Astrocyte (in vitro differentiated cells and primary cell): ENCODE data around the gene CTSK. TPM values are rescaled to one million over a fixed set of nuclear protein-coding genes. Genes with fewer than 3 reads are reported as not detected.

Experiments used
- DNase-seq: peaks from one replicate; pipeline ENCODE4 v3.0.0-alpha.2; 2010; ENCODE audit warnings: low read depth
- FAIRE-seq: peaks from 2 replicates; lab custom pipeline; 2011; peaks lifted over from hg19 to GRCh38; lab: Jason Lieb, UNC
- H2AFZ ChIP-seq: 2 replicates; pipeline ENCODE4 v1.6.0; 2012; ENCODE audit warnings: low read depth, low read length, inconsistent platforms
- H3K27ac ChIP-seq: 2 replicates; pipeline ENCODE4 v1.5.1; 2011; ENCODE audit warnings: low read depth, low read length, inconsistent platforms
- H3K27me3 ChIP-seq: 2 replicates; pipeline ENCODE4 v1.6.0; 2011; ENCODE audit warnings: low read length, inconsistent platforms; ENCODE audit not compliant: insufficient read depth
- H3K36me3 ChIP-seq: 2 replicates; pipeline ENCODE4 v1.5.1; 2011; ENCODE audit warnings: low read length, inconsistent platforms; ENCODE audit not compliant: insufficient read depth
- H3K4me1 ChIP-seq: 2 replicates; pipeline ENCODE4 v1.5.1; 2011; ENCODE audit warnings: low read length, inconsistent platforms; ENCODE audit not compliant: insufficient read depth
- H3K4me2 ChIP-seq: 2 replicates; pipeline ENCODE4 v1.6.0; 2012; ENCODE audit warnings: low read length, inconsistent platforms
- H3K4me3 ChIP-seq: 2 replicates; pipeline ENCODE4 v1.5.1; 2011; ENCODE audit warnings: low read depth, mild to moderate bottlenecking, low read length, inconsistent platforms; ENCODE audit not compliant: insufficient read depth
- H3K79me2 ChIP-seq: 2 replicates; pipeline ENCODE4 v1.6.0; 2012; ENCODE audit warnings: mild to moderate bottlenecking, low read length, inconsistent platforms; ENCODE audit not compliant: insufficient read depth
- H3K9ac ChIP-seq: 2 replicates; pipeline ENCODE4 v1.6.0; 2012; ENCODE audit warnings: mild to moderate bottlenecking, low read length, inconsistent platforms
- H3K9me3 ChIP-seq: 2 replicates; pipeline ENCODE4 v1.5.1; 2012; ENCODE audit warnings: low read depth, mild to moderate bottlenecking, low read length, inconsistent platforms; ENCODE audit not compliant: insufficient read depth
- H4K20me1 ChIP-seq: 2 replicates; pipeline ENCODE4 v1.6.0; 2012; ENCODE audit warnings: low read length, inconsistent platforms; ENCODE audit not compliant: insufficient read depth
- H3K27ac Mint-ChIP-seq: one replicate; pipeline ENCODE4 v1.8.0; 2021; ENCODE audit warnings: mild to moderate bottlenecking, mixed read lengths; ENCODE audit not compliant: unreplicated experiment
- H3K27me3 Mint-ChIP-seq: one replicate; pipeline ENCODE4 v1.8.0; 2021; ENCODE audit warnings: low read depth, mixed read lengths; ENCODE audit not compliant: unreplicated experiment
- H3K36me3 Mint-ChIP-seq: one replicate; pipeline ENCODE4 v1.8.0; 2021; ENCODE audit warnings: low read depth, mixed read lengths; ENCODE audit not compliant: unreplicated experiment
- H3K4me1 Mint-ChIP-seq: one replicate; pipeline ENCODE4 v1.8.0; 2021; ENCODE audit warnings: low read depth, mixed read lengths; ENCODE audit not compliant: unreplicated experiment
- H3K4me3 Mint-ChIP-seq: one replicate; pipeline ENCODE4 v1.8.0; 2021; ENCODE audit warnings: mild to moderate bottlenecking, moderate library complexity, mixed read lengths; ENCODE audit not compliant: unreplicated experiment
- H3K9me3 Mint-ChIP-seq: one replicate; pipeline ENCODE4 v1.8.0; 2021; ENCODE audit warnings: mild to moderate bottlenecking, mixed read lengths; ENCODE audit not compliant: unreplicated experiment
- EZH2 ChIP-seq: IDR thresholded peaks from 2 replicates; pipeline ENCODE4 v1.6.1; 2012; ENCODE audit warnings: mild to moderate bottlenecking, low read length, inconsistent platforms; ENCODE audit not compliant: insufficient read depth
- total RNA-seq: library from RNA; stranded (reverse); gene quantifications from 2 replicates; pipeline ENCODE4 v1.2.1, GENCODE V29; 2021
- TF ChIP-seq, protein P1 (sequence below): IDR thresholded peaks from 2 replicates; pipeline ENCODE4 v1.5.1; 2011; ENCODE audit warnings: low read depth, mild to moderate bottlenecking, inconsistent platforms, low read length, moderate library complexity; ENCODE audit not compliant: insufficient read depth

Gene CTSK
- total RNA-seq, 1 donor from 2014 or later: 3.9 TPM

DNA sequence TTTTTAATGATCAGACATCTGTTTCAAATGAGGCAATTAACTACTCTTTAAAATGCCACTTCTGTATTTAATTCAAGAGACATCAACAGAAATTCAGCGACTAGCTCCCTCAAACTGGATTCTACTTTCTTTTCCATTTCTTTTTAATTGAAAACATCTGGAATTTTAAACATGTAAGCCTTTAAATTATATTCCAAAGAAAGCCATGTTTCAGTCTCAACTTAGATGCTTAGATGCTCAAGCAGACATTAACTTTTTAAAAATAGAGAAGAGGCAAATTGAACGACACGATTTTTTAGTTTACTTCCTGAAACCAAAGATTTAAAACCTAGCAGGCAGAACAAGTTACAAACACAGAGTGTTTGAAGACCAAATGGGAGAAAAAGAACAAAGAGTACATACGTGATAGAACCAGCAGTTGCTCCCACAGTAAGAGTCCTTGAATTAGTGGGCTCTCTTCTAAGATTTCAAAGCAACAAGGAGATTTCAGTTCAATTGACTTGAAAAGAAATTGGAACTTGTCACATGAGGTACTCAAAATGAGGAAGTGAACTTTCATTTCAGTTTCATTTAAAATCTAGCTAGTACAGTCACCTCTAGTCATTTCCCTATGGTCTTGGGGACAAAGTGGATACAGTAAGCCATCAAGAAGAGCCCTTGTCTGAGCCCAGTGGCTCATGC is 42.6 kb downstream of the CTSK start, which contains the start of gene CTSS:
Gene CTSS (minus strand): TSS at position 483 of the 681 bp plus-strand sequence. CDS start 1,015 bp downstream, outside the sequence.
- DNase-seq: no peak
- no peak for FAIRE-seq
- Histone ChIP-seq H3K27ac (peak within 1 kb of the TSS; percentile 49), H3K4me2 (peak within 1 kb of the TSS; percentile 67), H3K4me1 (peaks cover 4% of the 10 kb centered on the region), H3K36me3 (no peaks in the 10 kb centered on the region), H2AFZ (peak within 1 kb of the TSS; percentile 7), H3K9me3 (no peaks in the 10 kb centered on the region), H4K20me1 (no peaks in the 10 kb centered on the region), H3K27me3 (no peaks in the 10 kb centered on the region), H3K79me2 (no peaks in the 10 kb centered on the region), H3K9ac (peak within 1 kb of the TSS; percentile 37), H3K4me3 (no peak within 1 kb of the TSS)
- no peak for TF ChIP-seq EZH2
- no peaks in the 10 kb centered on the region for H3K36me3 Mint-ChIP-seq
- no peak within 1 kb of the TSS for H3K27ac Mint-ChIP-seq
- H3K9me3 Mint-ChIP-seq: peaks cover under 1% of the 10 kb centered on the region
- H3K27me3 Mint-ChIP-seq: no peaks in the 10 kb centered on the region
- no peak within 1 kb of the TSS for H3K4me3 Mint-ChIP-seq
- H3K4me1 Mint-ChIP-seq: peaks cover 3% of the 10 kb centered on the region

GRCh38 chr1:150764617-150765101 is 43.4 kb downstream of the CTSK start:
- Histone ChIP-seq H3K27me3 (no peaks in the 10 kb centered on the region), H3K9me3 (no peaks in the 10 kb centered on the region), H3K4me3 (no peak overlapping the region), H3K4me2 (peak overlapping the region; percentile 67), H3K79me2 (no peaks in the 10 kb centered on the region), H2AFZ (no peak overlapping the region), H4K20me1 (no peaks in the 10 kb centered on the region), H3K27ac (peak overlapping the region; percentile 49), H3K4me1 (peaks cover 4% of the 10 kb centered on the region), H3K36me3 (no peaks in the 10 kb centered on the region), H3K9ac (peak overlapping the region; percentile 37)
- H3K4me3 Mint-ChIP-seq: no peak overlapping the region
- peaks cover under 1% of the 10 kb centered on the region for H3K36me3 Mint-ChIP-seq
- no peak overlapping the region for H3K27ac Mint-ChIP-seq
- FAIRE-seq (no peak), DNase-seq (peak; percentile 84)
- no peaks in the 10 kb centered on the region for H3K27me3 Mint-ChIP-seq
- peaks cover 3% of the 10 kb centered on the region for H3K4me1 Mint-ChIP-seq
- no peak for TF ChIP-seq EZH2
- TF ChIP-seq, protein P1, sequence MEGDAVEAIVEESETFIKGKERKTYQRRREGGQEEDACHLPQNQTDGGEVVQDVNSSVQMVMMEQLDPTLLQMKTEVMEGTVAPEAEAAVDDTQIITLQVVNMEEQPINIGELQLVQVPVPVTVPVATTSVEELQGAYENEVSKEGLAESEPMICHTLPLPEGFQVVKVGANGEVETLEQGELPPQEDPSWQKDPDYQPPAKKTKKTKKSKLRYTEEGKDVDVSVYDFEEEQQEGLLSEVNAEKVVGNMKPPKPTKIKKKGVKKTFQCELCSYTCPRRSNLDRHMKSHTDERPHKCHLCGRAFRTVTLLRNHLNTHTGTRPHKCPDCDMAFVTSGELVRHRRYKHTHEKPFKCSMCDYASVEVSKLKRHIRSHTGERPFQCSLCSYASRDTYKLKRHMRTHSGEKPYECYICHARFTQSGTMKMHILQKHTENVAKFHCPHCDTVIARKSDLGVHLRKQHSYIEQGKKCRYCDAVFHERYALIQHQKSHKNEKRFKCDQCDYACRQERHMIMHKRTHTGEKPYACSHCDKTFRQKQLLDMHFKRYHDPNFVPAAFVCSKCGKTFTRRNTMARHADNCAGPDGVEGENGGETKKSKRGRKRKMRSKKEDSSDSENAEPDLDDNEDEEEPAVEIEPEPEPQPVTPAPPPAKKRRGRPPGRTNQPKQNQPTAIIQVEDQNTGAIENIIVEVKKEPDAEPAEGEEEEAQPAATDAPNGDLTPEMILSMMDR: no peak
- H3K9me3 Mint-ChIP-seq: peaks cover 7% of the 10 kb centered on the region

DNA sequence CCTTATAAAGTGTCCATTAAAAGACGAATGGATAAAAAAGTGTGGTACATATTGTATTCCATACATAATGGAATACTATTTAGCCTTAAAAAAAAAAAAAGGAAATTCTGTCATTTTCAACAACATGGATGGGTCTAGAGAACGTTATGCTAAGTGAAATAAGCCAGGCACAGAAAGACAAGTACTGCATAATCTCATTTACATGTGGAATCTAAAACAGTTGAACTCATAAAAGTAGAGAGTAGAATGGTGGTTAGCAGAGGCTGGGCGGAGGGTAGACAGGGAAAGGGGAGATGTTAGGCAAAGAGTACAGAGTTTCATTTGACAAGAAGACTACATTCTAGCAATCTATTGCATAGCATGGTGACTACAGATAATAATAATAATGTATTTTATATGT is 45.0 kb downstream of the CTSK start:
- TF ChIP-seq EZH2: no peak
- TF ChIP-seq, protein P1: no peak
- H3K4me1 ChIP-seq: peaks cover 4% of the 10 kb centered on the region

More for the DNA sequence above, 45.0 kb downstream of the CTSK start:
- Histone ChIP-seq H3K4me3 (no peak overlapping the region), H3K4me2 (no peak overlapping the region), H2AFZ (no peak overlapping the region), H3K27me3 (no peaks in the 10 kb centered on the region), H3K79me2 (no peaks in the 10 kb centered on the region), H4K20me1 (no peaks in the 10 kb centered on the region), H3K9me3 (no peaks in the 10 kb centered on the region), H3K27ac (no peak overlapping the region), H3K9ac (no peak overlapping the region), H3K36me3 (no peaks in the 10 kb centered on the region)
- Mint-ChIP-seq H3K27me3 (no peaks in the 10 kb centered on the region), H3K27ac (no peak overlapping the region), H3K4me1 (peaks cover 3% of the 10 kb centered on the region), H3K36me3 (peaks cover 2% of the 10 kb centered on the region), H3K4me3 (no peak overlapping the region), H3K9me3 (peaks cover 8% of the 10 kb centered on the region)
- FAIRE-seq (no peak), DNase-seq (no peak)
